Suprapubic skin (tissue), 4 donors: ENCODE measurements around the gene DNAH9. TPM values are rescaled to one million over a fixed set of nuclear protein-coding genes. Genes with fewer than 3 reads are reported as not detected.

Experiments used
- DNase-seq, 2 donors: peaks; one replicate each; pipeline ENCODE4 v3.0.0-alpha.2; 2019; ENCODE audit warnings: low spot score in 2 of 2
- H3K27ac ChIP-seq: fragments of 200-600 bp; sonication (generic); one replicate; pipeline ENCODE4 v1.5.1; 2019
- H3K27me3 ChIP-seq: fragments of 200-600 bp; sonication (generic); one replicate; pipeline ENCODE4 v1.5.1; 2019
- H3K36me3 ChIP-seq: fragments of 200-600 bp; sonication (generic); one replicate; pipeline ENCODE4 v1.5.1; 2019
- H3K4me1 ChIP-seq: fragments of 200-600 bp; sonication (generic); one replicate; pipeline ENCODE4 v1.5.1; 2019
- H3K4me3 ChIP-seq: fragments of 200-600 bp; sonication (generic); one replicate; pipeline ENCODE4 v1.5.1; 2019; ENCODE audit warnings: mild to moderate bottlenecking
- H3K9me3 ChIP-seq: fragments of 200-600 bp; sonication (generic); one replicate; pipeline ENCODE4 v1.5.1; 2019
- EP300 ChIP-seq: sonication (generic); formaldehyde crosslinking; IDR thresholded peaks from one replicate; pipeline ENCODE4 v1.6.1; 2017; ENCODE audit warnings: antibody characterized with exemption
- POLR2A ChIP-seq, 2 donors: fragments of 450-650 bp; IDR thresholded peaks; one replicate each; pipeline ENCODE4 v1.6.1; 2017; ENCODE audit warnings: antibody characterized with exemption in 2 of 2, mild to moderate bottlenecking in 2 of 2, moderate library complexity in 2 of 2
- POLR2AphosphoS5 ChIP-seq, 3 donors: sonication (generic); formaldehyde crosslinking; IDR thresholded peaks; one replicate each; pipeline ENCODE4 v1.6.1; 2017; ENCODE audit warnings: antibody characterized with exemption in 3 of 3
- WGBS: methylation state at CpG from one replicate; pipeline ENCODE4 v1.1.5; 2018; 5-methylcytosine and 5-hydroxymethylcytosine counted together
- total RNA-seq, 4 donors: library from RNA; depleted of rRNA; stranded (reverse); fragments of >200 nt; gene quantifications; one replicate each; pipeline ENCODE4 v1.1.0, GENCODE V29; 2016
- TF ChIP-seq, protein P1 (sequence below), 2 donors: fragments of 200-600 bp in 1 of 2; fragments of 450-650 bp in 1 of 2; sonication (generic) in 1 of 2; IDR thresholded peaks; one replicate each; pipeline ENCODE4 v1.5.1; 2016 to 2019; ENCODE audit warnings: antibody characterized with exemption in 2 of 2, mild to moderate bottlenecking in 1 of 2, moderate library complexity in 1 of 2

The DNAH9 gene
- total RNA-seq, 4 donors from 2014 or later: 3.0 to 14.2 (median 4.1) TPM

- Histone ChIP-seq H3K36me3 (no peaks in the 10 kb centered on the region), H3K27me3 (no peaks in the 10 kb centered on the region), H3K4me1 (no peaks in the 10 kb centered on the region), H3K9me3 (no peaks in the 10 kb centered on the region), H3K27ac (no peak overlapping the region), H3K4me3 (no peak overlapping the region)
- 40% methylated on average over 1 of the region's 1 CpG for WGBS
- TF ChIP-seq, protein P1, sequence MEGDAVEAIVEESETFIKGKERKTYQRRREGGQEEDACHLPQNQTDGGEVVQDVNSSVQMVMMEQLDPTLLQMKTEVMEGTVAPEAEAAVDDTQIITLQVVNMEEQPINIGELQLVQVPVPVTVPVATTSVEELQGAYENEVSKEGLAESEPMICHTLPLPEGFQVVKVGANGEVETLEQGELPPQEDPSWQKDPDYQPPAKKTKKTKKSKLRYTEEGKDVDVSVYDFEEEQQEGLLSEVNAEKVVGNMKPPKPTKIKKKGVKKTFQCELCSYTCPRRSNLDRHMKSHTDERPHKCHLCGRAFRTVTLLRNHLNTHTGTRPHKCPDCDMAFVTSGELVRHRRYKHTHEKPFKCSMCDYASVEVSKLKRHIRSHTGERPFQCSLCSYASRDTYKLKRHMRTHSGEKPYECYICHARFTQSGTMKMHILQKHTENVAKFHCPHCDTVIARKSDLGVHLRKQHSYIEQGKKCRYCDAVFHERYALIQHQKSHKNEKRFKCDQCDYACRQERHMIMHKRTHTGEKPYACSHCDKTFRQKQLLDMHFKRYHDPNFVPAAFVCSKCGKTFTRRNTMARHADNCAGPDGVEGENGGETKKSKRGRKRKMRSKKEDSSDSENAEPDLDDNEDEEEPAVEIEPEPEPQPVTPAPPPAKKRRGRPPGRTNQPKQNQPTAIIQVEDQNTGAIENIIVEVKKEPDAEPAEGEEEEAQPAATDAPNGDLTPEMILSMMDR (IDR thresholded peaks at IDR 0.05): no peak
- TF ChIP-seq EP300: no peak
- no peak for TF ChIP-seq POLR2AphosphoS5 (IDR thresholded peaks at IDR 0.05)
- TF ChIP-seq POLR2A (IDR thresholded peaks at IDR 0.05): no peak
- no peak for DNase-seq
These were observed 227.4 kb downstream of the DNAH9 start for GRCh38 chr17:11825572-11826209.

- WGBS: 75% methylated on average over 10 of the region's 10 CpGs
These were observed 234.3 kb downstream of the DNAH9 start for GRCh38 chr17:11832401-11833137.

DNA sequence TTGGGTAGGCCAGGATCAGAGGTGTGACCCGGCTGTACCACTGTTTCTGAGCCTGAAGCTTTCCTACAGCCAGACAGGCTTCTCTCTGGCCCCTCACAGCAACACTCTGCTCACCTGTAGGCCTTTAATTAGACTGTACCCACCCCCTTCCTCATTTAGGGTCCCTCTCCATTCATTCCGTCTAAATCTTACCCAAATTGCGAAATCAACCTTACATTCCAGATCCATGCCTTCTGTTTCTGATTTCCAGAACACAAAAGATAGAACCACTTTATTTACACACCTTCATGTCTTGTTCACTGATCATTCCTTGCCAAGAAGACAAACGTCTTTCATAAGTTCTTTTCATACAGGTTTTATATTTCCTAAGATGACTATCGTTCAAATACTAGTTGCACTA is 238.2 kb downstream of the DNAH9 start:
- Histone ChIP-seq H3K27ac (no peak overlapping the region), H3K27me3 (no peaks in the 10 kb centered on the region), H3K4me3 (no peak overlapping the region), H3K9me3 (no peaks in the 10 kb centered on the region), H3K4me1 (peaks cover 9% of the 10 kb centered on the region), H3K36me3 (no peaks in the 10 kb centered on the region)
- no peak for DNase-seq
- TF ChIP-seq, protein P1 (IDR thresholded peaks at IDR 0.05): no peak
- TF ChIP-seq POLR2AphosphoS5 (IDR thresholded peaks at IDR 0.05) (no peak), POLR2A (IDR thresholded peaks at IDR 0.05) (no peak), EP300 (no peak)
- WGBS: 80% methylated on average over 5 of the region's 5 CpGs

More at GRCh38 chr17:11832401-11833137, 234.3 kb downstream of the DNAH9 start:
- H3K27me3 ChIP-seq: no peaks in the 10 kb centered on the region
- H3K9me3 ChIP-seq: no peaks in the 10 kb centered on the region
- no peak for DNase-seq
- H3K4me1 ChIP-seq: no peaks in the 10 kb centered on the region
- no peak overlapping the region for H3K27ac ChIP-seq
- TF ChIP-seq POLR2A (IDR thresholded peaks at IDR 0.05): no peak
- TF ChIP-seq, protein P1 (IDR thresholded peaks at IDR 0.05): no peak
- no peak for TF ChIP-seq EP300
- no peak for TF ChIP-seq POLR2AphosphoS5 (IDR thresholded peaks at IDR 0.05)
- H3K36me3 ChIP-seq: no peaks in the 10 kb centered on the region
- no peak overlapping the region for H3K4me3 ChIP-seq

GRCh38 chr17:11840052-11840451 is 241.8 kb downstream of the DNAH9 start:
- WGBS: 58% methylated on average over 2 of the region's 2 CpGs
- DNase-seq: no peak
- no peak for TF ChIP-seq POLR2AphosphoS5 (IDR thresholded peaks at IDR 0.05)
- no peak for TF ChIP-seq POLR2A (IDR thresholded peaks at IDR 0.05)
- TF ChIP-seq, protein P1 (IDR thresholded peaks at IDR 0.05): no peak
- no peak for TF ChIP-seq EP300
- peaks cover 12% of the 10 kb centered on the region for H3K4me1 ChIP-seq
- no peaks in the 10 kb centered on the region for H3K27me3 ChIP-seq
- no peaks in the 10 kb centered on the region for H3K9me3 ChIP-seq
- H3K4me3 ChIP-seq: no peak overlapping the region
- H3K27ac ChIP-seq: peak overlapping the region; percentile 67
- no peaks in the 10 kb centered on the region for H3K36me3 ChIP-seq

GRCh38 chr17:11840831-11841230 is 242.6 kb downstream of the DNAH9 start:
- DNase-seq: no peak
- peak overlapping the region; percentile 67 for H3K27ac ChIP-seq
- H3K4me1 ChIP-seq: peaks cover 12% of the 10 kb centered on the region
- no peak for TF ChIP-seq POLR2A (IDR thresholded peaks at IDR 0.05)
- no peak for TF ChIP-seq EP300
- TF ChIP-seq POLR2AphosphoS5 (IDR thresholded peaks at IDR 0.05): no peak
- TF ChIP-seq, protein P1 (IDR thresholded peaks at IDR 0.05): no peak
- H3K9me3 ChIP-seq: no peaks in the 10 kb centered on the region
- no peak overlapping the region for H3K4me3 ChIP-seq
- no peaks in the 10 kb centered on the region for H3K36me3 ChIP-seq
- no peaks in the 10 kb centered on the region for H3K27me3 ChIP-seq
- 15% methylated on average over 2 of the region's 2 CpGs for WGBS
